Ureter (tissue), 1 donor: Measurements from ENCODE around the gene TBC1D20. TPM values are rescaled to one million over a fixed set of nuclear protein-coding genes. Genes with fewer than 3 reads are reported as not detected.
"Not testable (repeated sequence)": the region's sequence is repeated elsewhere in the genome, so short reads cannot be mapped to it uniquely, and the experiment has no call there.

Experiments
- DNase-seq: peaks from one replicate; pipeline ENCODE4 v3.0.0-alpha.2; 2020; ENCODE audit warnings: low spot score
- total RNA-seq: library from RNA; stranded (reverse); gene quantifications from one replicate; pipeline ENCODE4 v1.2.4, GENCODE V29; 2023
- donor health status: DM: yes; HTN: yes; CAD: no.

Gene TBC1D20
- 48.6 TPM for total RNA-seq

- peak; percentile 86 for DNase-seq
These were observed at the start of gene TBC1D20 for GRCh38 chr20:462199-462991. TSS of gene TBC1D20 (minus strand) at chr20:462533. CDS start at chr20:462405, 128 bp downstream.

GRCh38 chr20:510328-511057, 48.2 kb upstream of the TBC1D20 start:
- DNase-seq, result not testable (repeated sequence)

DNA sequence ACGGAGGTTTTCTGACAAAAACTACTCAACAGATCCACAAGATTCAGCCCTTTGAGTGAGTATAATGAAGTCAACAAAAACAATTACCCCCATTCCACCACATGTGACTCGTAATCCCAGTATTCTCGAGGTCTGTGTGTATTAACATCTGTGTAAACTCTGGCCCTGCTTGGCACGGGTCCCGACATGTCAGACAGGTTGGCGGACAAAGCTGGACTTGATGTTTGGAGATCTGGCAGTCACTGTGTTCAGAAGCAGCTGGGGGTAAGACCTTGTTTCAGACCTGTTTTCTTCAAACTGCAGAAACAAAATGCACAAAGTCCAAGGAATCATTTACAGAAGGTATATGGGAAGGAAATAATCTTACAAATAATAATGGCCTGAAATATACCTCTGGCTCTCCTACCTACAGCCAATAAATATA, 46.0 kb upstream of the TBC1D20 start:
- DNase-seq, result not testable (repeated sequence)

DNA sequence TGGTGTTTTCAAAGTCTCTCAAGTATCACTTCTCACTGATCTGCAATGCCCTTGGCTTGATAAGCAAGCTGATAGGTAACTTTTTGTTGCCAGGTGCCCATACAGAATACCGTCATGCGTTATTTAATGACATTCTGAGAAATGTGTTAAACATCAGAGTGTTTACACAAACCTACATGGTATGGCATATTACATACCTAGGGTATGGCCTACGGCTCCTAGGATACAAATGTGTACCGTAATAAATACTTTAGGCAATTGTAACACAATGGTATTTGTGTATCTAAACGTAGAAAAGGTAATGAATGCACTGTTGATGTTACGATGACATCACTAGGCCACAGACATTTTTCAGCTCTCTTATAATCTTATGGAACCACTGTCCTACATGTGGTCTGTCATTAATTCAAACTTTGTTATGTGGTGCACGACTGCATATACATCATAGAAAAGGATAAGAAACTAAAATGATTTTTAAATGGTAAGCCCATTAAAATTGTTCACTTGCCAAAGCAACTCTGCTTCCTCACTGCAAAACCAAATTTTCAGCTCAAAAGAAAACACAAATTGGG, 45.5 kb upstream of the TBC1D20 start:
- DNase-seq, result no peak

- no peak for DNase-seq
These were observed 44.8 kb upstream of the TBC1D20 start for GRCh38 chr20:507006-507758.

GRCh38 chr20:504632-505075, 42.3 kb upstream of the TBC1D20 start:
- no peak for DNase-seq

DNA sequence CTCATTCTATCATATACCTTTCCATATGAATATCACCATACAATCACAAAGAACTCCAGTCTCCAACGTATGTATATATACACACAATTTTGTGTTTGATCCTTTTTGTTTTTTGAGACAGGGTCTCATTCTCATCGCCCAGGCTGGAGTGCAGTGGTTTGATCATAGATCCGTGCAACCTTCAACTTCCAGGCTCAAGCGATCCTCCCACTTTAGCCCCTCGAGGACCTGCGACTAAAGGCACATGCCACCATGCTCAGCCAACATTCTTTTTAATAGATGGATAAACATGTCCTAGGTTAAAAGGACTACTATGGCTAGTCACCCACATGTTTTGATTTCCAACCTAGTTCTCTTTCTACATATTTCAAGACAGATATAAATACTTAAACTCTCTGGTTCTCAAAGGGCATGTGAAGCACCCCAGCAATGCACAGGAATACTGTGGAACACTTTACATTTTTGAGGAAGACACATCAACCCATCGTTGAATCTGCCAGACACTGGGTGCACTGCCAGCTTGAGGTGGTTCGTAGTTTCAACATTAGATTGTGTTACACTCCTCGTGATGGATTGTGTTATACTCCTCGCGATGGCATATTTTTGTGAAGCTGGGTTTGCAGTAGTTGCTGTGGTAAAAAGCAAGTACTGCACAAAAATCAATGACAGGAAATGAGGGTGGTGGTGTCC, 40.9 kb upstream of the TBC1D20 start:
- DNase-seq, result no peak

DNA sequence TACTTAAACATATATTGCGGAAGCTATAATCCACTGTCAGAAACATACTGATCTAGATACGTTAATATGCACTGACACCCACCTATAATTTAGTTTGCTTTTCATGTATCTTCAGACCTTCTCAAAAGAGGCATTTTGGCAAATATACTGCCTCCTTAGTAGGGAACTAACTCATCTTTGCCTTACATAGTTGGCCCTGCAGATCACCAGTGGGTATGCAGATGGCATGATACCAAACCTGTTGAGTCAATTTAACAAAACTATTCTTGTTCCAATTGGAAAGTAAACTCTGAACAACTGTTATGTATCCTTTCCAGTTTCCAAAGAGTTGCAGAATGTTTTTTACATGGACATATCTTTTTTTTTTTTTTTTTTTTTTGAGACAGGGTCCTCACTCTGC, 35.6 kb upstream of the TBC1D20 start:
- DNase-seq, result no peak

DNA sequence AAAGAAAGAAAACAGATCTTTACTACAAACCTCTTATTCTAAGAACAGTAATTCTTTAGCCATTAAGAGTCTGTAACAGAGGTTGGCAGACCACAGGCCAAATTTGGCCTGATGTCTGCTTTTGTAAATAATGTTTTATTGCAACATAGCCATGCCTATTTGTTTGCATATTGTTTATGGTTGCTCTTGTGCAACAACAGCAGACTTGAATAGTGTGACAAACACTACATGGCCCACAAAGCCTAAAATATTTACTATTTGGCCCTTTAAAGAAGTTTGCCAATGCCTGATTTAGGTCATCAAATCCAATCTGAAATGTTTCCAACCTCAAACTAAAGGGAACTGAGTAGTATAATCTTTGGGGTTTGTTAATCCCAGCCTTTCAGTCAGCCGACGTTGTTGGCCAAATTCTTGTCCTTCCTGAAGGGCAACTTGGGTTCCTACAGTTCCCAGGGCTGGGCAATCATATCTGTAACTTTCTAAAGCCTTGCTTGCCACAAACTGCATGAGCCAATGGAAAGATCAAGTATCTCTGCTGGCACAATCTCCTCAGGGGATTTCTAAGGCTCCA, 33.9 kb upstream of the TBC1D20 start:
- no peak for DNase-seq

DNA sequence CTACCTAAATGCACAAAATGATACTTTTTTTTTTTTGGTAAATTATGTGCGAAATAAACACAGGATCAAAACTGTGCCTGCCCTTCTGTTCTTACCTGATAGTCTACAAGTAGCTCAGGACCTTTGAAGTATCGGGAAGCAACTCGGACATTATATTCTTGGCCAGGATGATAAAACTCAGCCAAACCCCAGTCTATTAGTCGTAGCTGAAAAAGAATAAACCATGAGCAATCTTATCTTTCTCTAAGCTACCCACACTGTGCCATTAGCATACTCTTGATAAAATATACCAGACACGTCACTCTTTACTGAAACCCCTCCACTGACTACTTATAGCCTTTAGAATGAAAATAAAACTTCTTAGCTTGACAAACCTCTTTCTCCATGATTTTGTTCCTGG, 29.8 kb upstream of the TBC1D20 start:
- no peak for DNase-seq

- no peak for DNase-seq
These were observed 25.3 kb upstream of the TBC1D20 start for GRCh38 chr20:487655-488054.

DNA sequence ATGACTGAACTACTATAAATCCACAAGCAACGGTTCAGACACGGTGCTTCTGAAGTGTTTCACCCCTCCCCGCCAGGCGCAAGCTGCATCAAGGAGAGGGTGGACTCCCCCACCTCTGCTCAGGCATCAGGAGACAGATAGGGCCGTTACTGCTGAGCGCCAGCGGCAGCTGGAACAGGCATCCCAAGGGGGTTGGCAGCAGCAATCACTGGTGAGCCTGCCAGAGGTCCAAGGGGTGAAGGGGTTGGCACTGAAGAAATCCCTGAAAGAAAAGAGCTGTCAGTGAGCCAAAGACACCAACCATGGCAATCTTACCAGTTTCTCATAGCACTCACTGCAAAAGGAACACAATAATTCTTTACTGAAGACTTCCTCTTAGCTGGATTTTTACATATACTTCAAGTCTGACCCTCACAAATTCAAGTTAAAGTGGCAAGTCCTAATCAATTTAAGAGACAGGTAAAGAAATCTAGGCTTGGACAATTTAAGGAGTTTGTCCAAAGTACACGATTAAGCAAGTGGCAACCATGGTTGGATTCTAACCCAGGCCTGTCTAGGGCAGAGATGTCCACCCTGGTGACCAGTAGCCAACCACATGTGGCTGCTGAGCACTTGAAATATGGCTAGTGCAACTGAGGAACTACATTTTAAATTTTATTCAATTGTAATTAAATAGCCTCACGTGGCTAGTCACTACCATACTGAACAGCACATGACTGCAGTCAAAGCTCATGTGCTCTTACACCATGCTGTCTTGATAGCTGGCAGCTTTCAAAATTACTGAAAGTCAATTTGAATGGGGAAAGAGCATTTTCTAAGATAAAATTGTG, 21.7 kb upstream of the TBC1D20 start:
- DNase-seq, result no peak

GRCh38 chr20:481167-481566, 18.8 kb upstream of the TBC1D20 start:
- DNase-seq, result no peak

- DNase-seq, result no peak
These were observed 17.7 kb upstream of the TBC1D20 start for GRCh38 chr20:480044-480443.

DNA sequence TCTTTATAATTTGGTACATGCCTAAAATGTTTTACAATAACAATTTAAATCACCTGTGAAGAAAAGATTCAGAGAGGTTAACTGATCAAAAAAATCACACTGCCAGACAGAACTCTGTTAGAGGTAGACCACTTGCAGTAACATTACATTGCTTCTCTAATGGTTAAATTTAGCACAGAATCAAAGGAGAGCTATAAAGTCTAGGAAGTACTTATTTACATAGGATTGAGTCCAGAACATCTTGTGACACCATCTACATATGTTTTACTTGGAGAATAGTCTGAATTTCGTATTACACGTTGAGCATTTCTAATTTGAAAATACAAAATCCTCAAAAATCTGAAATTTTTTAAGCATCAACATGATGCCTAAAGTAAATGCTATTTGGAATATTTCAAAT, 17.2 kb upstream of the TBC1D20 start:
- DNase-seq, result no peak

- DNase-seq, result no peak
These were observed 16.7 kb upstream of the TBC1D20 start for GRCh38 chr20:478949-479429.

GRCh38 chr20:478010-478948, 15.9 kb upstream of the TBC1D20 start:
- DNase-seq, result no peak

DNA sequence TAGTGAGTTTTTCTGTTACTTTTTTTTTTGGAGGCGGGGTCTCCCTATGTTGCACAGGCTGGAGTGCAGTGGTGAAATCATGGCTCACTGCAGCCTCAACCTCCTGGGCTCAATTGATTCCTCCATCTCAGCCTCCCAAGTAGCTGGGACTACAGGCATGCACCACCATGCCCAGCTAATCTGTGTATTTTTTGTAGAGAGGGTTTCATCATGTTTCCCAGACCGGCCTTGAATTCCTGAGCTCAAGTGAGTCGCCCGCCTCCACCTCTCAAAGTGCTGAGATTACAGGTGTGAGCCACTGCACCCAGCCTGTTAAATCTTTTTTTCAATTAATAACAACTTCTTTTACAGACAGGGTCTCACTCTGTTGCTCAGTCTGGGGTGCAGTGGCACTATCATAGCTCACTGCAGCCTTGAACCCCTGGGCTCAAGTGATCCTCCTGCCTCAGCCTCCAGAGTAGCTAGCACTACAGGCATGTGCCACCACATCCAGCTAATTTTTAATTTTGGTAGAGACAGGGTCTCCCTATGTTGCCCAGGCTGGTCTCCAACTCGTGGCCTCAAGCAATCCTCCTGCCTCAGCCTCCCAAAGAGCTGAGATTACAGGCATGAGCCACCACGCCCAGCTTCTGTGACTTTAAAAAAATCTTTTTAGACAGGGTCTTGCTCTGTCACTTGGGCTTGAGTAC, 14.4 kb upstream of the TBC1D20 start:
- DNase-seq, result not testable (repeated sequence)
